Measurements from ENCODE around the gene MTMR11. TPM values are rescaled to one million over a fixed set of nuclear protein-coding genes. Genes with fewer than 3 reads are reported as not detected.
"Not testable (repeated sequence)": the region's sequence is repeated elsewhere in the genome, so short reads cannot be mapped to it uniquely, and the experiment has no call there.

The MTMR11 gene
- total and polyA plus RNA-seq, 7 donors = 10.3 to 85.8 (median 22.5) TPM

- no peaks in the 10 kb centered on the region for H3K27me3 ChIP-seq
- TF ChIP-seq CTCF (IDR thresholded peaks at IDR 0.05) = peak in 3 of 4 experiments; percentile 28 to 54 (median 53)
- no peak for TF ChIP-seq EP300 (IDR thresholded peaks at IDR 0.05)
- TF ChIP-seq POLR2A (IDR thresholded peaks at IDR 0.05) = no peak
- peak; percentile 94 for DNase-seq
- H3K4me1 ChIP-seq = peaks cover 3 to 32% (median 21%) of the 10 kb centered on the region in 4 donors
- no peaks in the 10 kb centered on the region for H3K9me3 ChIP-seq
- no peaks in the 10 kb centered on the region for H3K36me3 ChIP-seq
- 5 to 10% methylated on average over 28 of the region's 28 CpGs for WGBS, 2 donors
- H3K4me3 ChIP-seq = peak overlapping the region; percentile 72 to 79 (median 76)
- intact Hi-C loops (cut with DNase I) = loop anchor here (10.0 kb wide), 1 partner anchor 176 kb away; the partner anchor contains the start of gene VPS45
- H3K27ac ChIP-seq = peak overlapping the region; percentile 97 to 100 (median 99)
Measured at GRCh38 chr1:149888247-149888998, 48.3 kb downstream of the MTMR11 start.

DNA sequence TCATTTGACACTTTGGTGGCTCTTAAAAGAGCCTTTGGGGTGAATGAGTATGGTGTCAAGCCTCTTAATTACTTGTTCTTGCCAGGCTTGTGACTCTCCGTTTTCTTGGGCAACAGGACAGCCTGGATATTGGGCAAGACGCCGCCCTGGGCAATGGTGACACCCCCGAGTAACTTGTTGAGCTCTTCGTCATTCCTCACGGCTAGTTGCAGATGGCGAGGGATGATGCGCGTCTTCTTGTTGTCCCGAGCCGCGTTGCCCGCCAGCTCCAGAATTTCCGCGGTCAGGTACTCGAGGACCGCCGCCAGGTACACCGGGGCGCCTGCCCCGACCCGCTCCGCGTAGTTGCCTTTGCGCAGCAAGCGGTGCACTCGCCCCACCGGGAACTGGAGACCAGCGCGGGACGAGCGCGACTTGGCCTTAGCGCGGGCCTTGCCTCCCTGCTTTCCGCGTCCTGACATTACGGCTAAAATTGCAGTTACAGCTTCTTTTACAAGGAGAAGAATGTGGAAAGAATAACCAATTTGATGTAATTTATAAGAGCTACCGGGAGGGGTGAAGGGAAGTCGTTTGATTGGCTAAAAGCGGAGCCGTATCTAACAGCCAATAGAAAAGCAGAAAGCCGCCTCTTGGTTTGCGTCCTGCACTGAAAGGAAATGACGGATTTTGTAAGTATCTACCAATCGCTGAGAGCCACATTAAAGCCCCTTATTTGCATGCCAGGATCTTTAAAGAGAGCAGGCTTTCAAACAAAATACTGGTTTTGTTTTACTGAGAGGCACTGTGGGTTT is 49.0 kb downstream of the MTMR11 start:
- DNase-seq = peak; percentile 96
- intact Hi-C loops (cut with DNase I) = loop anchor here (10.0 kb wide), 1 partner anchor 177 kb away; the partner anchor contains the start of gene VPS45

GRCh38 chr1:149887196-149887455 is 49.6 kb downstream of the MTMR11 start:
- H3K9me3 ChIP-seq, H3K36me3 ChIP-seq, DNase-seq, H3K27me3 ChIP-seq: not testable (repeated sequence)
- peaks cover 3 to 32% (median 21%) of the 10 kb centered on the region in 4 donors for H3K4me1 ChIP-seq
- H3K4me3 ChIP-seq = peak overlapping the region; percentile 72 to 79 (median 76)
- intact Hi-C loops (cut with DNase I) = loop anchor here (10.0 kb wide), 1 partner anchor 178 kb away; the partner anchor contains the start of gene VPS45
- H3K27ac ChIP-seq = peak overlapping the region; percentile 97 to 100 (median 99)
- 0 to 1% methylated on average over 13 of the region's 13 CpGs for WGBS, 2 donors

More for the DNA sequence above, 49.0 kb downstream of the MTMR11 start:
- Histone ChIP-seq H3K27ac (peak overlapping the region; percentile 97 to 100 (median 99)), H3K36me3 (no peaks in the 10 kb centered on the region), H3K4me1 (peaks cover 3 to 32% (median 21%) of the 10 kb centered on the region in 4 donors), H3K9me3 (no peaks in the 10 kb centered on the region), H3K27me3 (no peaks in the 10 kb centered on the region), H3K4me3 (peak overlapping the region; percentile 72 to 79 (median 76))
- TF ChIP-seq CTCF (IDR thresholded peaks at IDR 0.05) = no peak
- TF ChIP-seq EP300 (IDR thresholded peaks at IDR 0.05) = peak in 2 of 4 donors; percentile 4 to 8
- TF ChIP-seq POLR2A (IDR thresholded peaks at IDR 0.05) = peak; percentile 88 to 95
- TF ChIP-seq POLR2AphosphoS5 (IDR thresholded peaks at IDR 0.05) = peak; percentile 96 to 99 (median 99)
- 0% methylated on average over 46 of the region's 46 CpGs for WGBS, 2 donors

- Histone ChIP-seq H3K9me3 (no peaks in the 10 kb centered on the region), H3K4me1 (peaks cover 3 to 32% (median 21%) of the 10 kb centered on the region in 4 donors), H3K27ac (peak overlapping the region; percentile 97 to 100 (median 99)), H3K4me3 (peak overlapping the region; percentile 72 to 79 (median 76)), H3K27me3 (no peaks in the 10 kb centered on the region), H3K36me3 (no peaks in the 10 kb centered on the region)
- 0% methylated on average over 62 of the region's 62 CpGs for WGBS, 2 donors
- TF ChIP-seq POLR2AphosphoS5 (IDR thresholded peaks at IDR 0.05) = peak; percentile 100
- TF ChIP-seq EP300 (IDR thresholded peaks at IDR 0.05) = peak in 2 of 4 donors; percentile 35 to 64
- TF ChIP-seq CTCF (IDR thresholded peaks at IDR 0.05) = no peak
- peak; percentile 99 to 100 for TF ChIP-seq POLR2A (IDR thresholded peaks at IDR 0.05)
- peak; percentile 97 for DNase-seq
- intact Hi-C loops (cut with DNase I) = loop anchor here (10.0 kb wide), 1 partner anchor 178 kb away; the partner anchor contains the start of gene VPS45
Measured at GRCh38 chr1:149886396-149887195, 50.1 kb downstream of the MTMR11 start.

GRCh38 chr1:149886121-149886395 is 50.6 kb downstream of the MTMR11 start:
- WGBS, 2 donors = 0 to 1% methylated on average over 19 of the region's 19 CpGs

More at GRCh38 chr1:149886121-149886395, 50.6 kb downstream of the MTMR11 start:
- intact Hi-C loops (cut with DNase I) = loop anchor here (10.0 kb wide), 1 partner anchor 179 kb away; the partner anchor contains the start of gene VPS45
- DNase-seq, H3K36me3 ChIP-seq, H3K27me3 ChIP-seq, H3K9me3 ChIP-seq: not testable (repeated sequence)
- H3K4me3 ChIP-seq = peak overlapping the region; percentile 72 to 79 (median 76)
- peaks cover 3 to 32% (median 21%) of the 10 kb centered on the region in 4 donors for H3K4me1 ChIP-seq
- peak overlapping the region; percentile 97 to 100 (median 99) for H3K27ac ChIP-seq

Measured in sigmoid colon (tissue), 7 donors.